ENCODE measurements around the gene LRP8.

The LRP8 gene

GRCh38 chr1:53340660-53341520, 13.0 kb upstream of the LRP8 start:
- TF ChIP-seq CTCF (IDR thresholded peaks at IDR 0.05; ENCODE audit: low read depth, low read length, missing control alignments) = no peak
- no peak for DNase-seq (ENCODE audit: low read depth)
- H3K4me3 ChIP-seq (ENCODE audit: low read depth, low read length) = no peak overlapping the region

- no peak for TF ChIP-seq CTCF (IDR thresholded peaks at IDR 0.05; ENCODE audit: low read depth, low read length, missing control alignments)
- no peak for DNase-seq (ENCODE audit: low read depth)
- H3K4me3 ChIP-seq (ENCODE audit: low read depth, low read length) = no peak overlapping the region
These were observed 12.1 kb upstream of the LRP8 start for GRCh38 chr1:53339736-53340635.

GRCh38 chr1:53338423-53338822, 10.6 kb upstream of the LRP8 start:
- no peak for TF ChIP-seq CTCF (IDR thresholded peaks at IDR 0.05; ENCODE audit: low read depth, low read length, missing control alignments)
- no peak for DNase-seq (ENCODE audit: low read depth)
- no peak overlapping the region for H3K4me3 ChIP-seq (ENCODE audit: low read depth, low read length)

- no peak overlapping the region for H3K4me3 ChIP-seq (ENCODE audit: low read depth, low read length)
- TF ChIP-seq CTCF (IDR thresholded peaks at IDR 0.05; ENCODE audit: low read depth, low read length, missing control alignments) = no peak
- DNase-seq (ENCODE audit: low read depth) = no peak
These were observed 9.6 kb upstream of the LRP8 start for GRCh38 chr1:53337499-53337898.

GRCh38 chr1:53336146-53336545, 8.3 kb upstream of the LRP8 start:
- TF ChIP-seq CTCF (IDR thresholded peaks at IDR 0.05; ENCODE audit: low read depth, low read length, missing control alignments) = no peak
- no peak overlapping the region for H3K4me3 ChIP-seq (ENCODE audit: low read depth, low read length)
- no peak for DNase-seq (ENCODE audit: low read depth)

GRCh38 chr1:53335661-53336060, 7.8 kb upstream of the LRP8 start:
- no peak overlapping the region for H3K4me3 ChIP-seq (ENCODE audit: low read depth, low read length)
- DNase-seq (ENCODE audit: low read depth) = no peak
- no peak for TF ChIP-seq CTCF (IDR thresholded peaks at IDR 0.05; ENCODE audit: low read depth, low read length, missing control alignments)
